ENCODE measurements around the gene FAM13A.

DNA sequence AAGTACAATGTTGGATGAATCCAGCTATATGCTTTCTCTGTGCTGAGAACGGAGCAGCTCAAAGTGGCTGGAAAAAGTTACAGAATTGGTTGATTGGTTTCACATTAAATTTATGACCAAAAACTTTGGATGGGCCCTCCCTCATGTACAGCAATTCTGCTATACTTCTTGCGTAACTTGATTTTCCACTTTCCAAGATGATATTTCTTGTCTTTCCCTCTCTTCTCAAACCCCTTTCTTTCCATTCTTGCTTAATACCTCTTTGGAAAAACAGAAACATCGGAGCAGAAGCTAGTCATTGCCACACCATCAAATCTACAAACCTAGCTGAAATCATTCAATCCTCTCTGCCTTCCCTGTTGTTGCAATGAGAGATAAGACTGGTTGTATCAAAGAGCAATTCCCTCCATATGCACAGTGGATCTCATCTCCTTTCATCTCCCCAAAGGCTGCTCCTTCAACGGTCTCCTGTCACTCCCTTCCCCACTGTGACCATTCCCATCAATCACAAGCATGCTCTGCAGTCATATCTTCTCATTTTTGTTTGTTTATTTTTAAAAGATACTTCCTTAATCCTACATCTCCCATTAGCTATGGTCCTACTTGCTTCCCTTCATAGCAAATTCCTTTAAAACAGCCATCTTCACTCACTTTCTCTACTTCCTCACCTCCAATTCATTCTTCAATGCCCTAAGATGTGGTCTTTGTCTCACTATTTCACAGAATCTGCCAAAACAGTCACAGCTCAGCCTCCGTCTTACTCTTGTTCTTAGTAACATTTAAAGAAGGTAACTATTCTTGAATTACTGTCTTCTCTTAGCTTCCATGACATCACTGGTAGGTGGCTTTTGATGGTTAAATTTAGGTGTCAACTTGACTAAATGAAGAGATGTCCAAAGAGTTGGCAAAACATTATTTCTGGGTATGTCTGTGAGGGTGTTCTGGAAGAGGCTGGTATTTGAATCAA lies 145.5 kb downstream of the FAM13A start:
- TF ChIP-seq POLR2A (IDR thresholded peaks at IDR 0.05), result no peak
- TF ChIP-seq, protein P1, sequence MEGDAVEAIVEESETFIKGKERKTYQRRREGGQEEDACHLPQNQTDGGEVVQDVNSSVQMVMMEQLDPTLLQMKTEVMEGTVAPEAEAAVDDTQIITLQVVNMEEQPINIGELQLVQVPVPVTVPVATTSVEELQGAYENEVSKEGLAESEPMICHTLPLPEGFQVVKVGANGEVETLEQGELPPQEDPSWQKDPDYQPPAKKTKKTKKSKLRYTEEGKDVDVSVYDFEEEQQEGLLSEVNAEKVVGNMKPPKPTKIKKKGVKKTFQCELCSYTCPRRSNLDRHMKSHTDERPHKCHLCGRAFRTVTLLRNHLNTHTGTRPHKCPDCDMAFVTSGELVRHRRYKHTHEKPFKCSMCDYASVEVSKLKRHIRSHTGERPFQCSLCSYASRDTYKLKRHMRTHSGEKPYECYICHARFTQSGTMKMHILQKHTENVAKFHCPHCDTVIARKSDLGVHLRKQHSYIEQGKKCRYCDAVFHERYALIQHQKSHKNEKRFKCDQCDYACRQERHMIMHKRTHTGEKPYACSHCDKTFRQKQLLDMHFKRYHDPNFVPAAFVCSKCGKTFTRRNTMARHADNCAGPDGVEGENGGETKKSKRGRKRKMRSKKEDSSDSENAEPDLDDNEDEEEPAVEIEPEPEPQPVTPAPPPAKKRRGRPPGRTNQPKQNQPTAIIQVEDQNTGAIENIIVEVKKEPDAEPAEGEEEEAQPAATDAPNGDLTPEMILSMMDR (IDR thresholded peaks at IDR 0.05), result no peak
- no peak for TF ChIP-seq POLR2AphosphoS5 (IDR thresholded peaks at IDR 0.05)
- TF ChIP-seq EP300 (IDR thresholded peaks at IDR 0.05), result no peak

Measured in suprapubic skin (tissue), 4 donors.